ENCODE measurements around the gene CLCA2.

DNA sequence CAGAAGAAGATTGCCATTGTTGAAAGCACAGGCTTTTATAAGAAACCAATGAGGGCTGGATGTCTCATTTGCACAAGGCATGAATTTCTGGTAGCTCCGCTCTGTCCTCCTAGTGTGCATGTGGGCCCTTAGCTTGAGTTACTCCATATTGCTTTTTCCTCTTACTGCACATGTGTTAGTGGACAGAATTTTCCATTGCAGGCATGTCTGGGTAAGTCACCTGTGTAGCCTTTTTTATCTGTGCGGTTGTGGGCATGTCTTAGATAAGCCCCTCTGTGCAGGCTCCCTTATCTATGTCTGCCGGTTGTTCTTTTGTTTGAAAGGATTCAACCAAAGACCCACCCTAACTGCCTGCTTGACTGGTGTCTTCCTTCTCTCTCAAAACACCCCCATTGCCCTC, 37.5 kb downstream of the CLCA2 start:
- TF ChIP-seq, protein P1, sequence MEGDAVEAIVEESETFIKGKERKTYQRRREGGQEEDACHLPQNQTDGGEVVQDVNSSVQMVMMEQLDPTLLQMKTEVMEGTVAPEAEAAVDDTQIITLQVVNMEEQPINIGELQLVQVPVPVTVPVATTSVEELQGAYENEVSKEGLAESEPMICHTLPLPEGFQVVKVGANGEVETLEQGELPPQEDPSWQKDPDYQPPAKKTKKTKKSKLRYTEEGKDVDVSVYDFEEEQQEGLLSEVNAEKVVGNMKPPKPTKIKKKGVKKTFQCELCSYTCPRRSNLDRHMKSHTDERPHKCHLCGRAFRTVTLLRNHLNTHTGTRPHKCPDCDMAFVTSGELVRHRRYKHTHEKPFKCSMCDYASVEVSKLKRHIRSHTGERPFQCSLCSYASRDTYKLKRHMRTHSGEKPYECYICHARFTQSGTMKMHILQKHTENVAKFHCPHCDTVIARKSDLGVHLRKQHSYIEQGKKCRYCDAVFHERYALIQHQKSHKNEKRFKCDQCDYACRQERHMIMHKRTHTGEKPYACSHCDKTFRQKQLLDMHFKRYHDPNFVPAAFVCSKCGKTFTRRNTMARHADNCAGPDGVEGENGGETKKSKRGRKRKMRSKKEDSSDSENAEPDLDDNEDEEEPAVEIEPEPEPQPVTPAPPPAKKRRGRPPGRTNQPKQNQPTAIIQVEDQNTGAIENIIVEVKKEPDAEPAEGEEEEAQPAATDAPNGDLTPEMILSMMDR (IDR thresholded peaks at IDR 0.05) = no peak
- no peak for TF ChIP-seq EZH2 (IDR thresholded peaks at IDR 0.05)

Data from neural progenitor cell (in vitro differentiated cells).